GM18867 (cell line): ENCODE measurements around the gene SPEM1.

Experiments used
- ATAC-seq: cut with Tn5 transposase; IDR thresholded peaks from one replicate; pipeline ENCODE4 v1.9.1; 2021; ENCODE audit warnings: mild to moderate bottlenecking, moderate library complexity; ENCODE audit not compliant: unreplicated experiment

SPEM1 gene

DNA sequence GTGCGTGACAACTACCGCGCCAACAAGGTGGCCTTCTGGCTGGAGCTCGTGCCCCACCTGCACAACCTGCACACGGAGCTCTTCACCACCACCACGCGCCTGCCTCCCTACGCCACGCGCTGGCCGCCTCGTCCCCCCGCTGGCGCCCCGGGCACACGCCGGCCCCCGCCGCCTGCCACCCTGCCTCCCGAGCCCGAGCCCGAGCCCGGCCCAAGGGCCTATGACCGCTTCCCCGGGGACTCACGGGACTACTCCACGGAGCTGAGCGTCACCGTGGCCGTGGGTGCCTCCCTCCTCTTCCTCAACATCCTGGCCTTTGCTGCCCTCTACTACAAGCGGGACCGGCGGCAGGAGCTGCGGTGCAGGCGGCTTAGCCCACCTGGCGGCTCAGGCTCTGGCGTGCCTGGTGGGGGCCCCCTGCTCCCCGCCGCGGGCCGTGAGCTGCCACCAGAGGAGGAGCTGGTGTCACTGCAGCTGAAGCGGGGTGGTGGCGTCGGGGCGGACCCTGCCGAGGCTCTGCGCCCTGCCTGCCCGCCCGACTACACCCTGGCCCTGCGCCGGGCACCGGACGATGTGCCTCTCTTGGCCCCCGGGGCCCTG, 3.0 kb upstream of the SPEM1 start:
- no peak for ATAC-seq

DNA sequence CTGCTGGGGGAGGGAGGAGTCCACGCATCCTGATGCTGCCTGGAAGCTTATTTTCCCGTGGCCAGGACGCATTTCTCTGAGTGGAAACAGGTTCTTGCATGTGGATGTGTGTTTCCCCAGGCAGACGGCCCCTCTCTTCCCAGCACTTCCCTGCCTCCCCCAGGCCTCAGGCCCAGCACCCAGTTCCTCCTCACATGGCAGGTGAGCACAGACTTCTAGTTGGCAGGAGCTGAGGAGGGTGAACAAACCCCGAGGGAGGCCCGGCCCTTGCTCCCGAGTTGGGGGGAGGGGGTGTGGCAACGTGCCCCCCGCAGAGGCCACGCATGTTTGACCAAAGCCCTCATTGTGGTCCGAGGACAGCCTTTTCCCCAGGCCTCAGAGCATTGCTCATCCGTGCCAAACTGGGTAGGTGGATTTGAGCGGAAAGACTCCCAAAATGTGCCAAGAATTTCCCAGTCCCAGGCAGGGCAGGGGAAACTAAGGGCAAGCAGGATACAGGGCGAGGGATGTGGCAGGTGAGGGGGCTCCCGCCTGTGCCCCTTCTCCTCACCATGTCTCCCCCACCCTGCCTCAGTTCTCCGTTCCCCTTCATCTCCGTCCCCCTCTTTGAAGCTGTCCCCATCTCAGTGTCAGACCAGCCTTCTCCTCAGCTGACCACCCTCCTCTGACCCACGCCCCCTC, 1.5 kb upstream of the SPEM1 start:
- no peak for ATAC-seq

GRCh38 chr17:7421186-7421585, 1.1 kb downstream of the SPEM1 start:
- no peak for ATAC-seq

- ATAC-seq = no peak
Measured at GRCh38 chr17:7423679-7424078, 3.6 kb downstream of the SPEM1 start.

- ATAC-seq = no peak
Measured at GRCh38 chr17:7425316-7425715, 5.2 kb downstream of the SPEM1 start, which contains the start of gene SPEM2. SPEM2 (plus strand) TSS chr17:7425616; CDS start chr17:7425689, 73 bp downstream.

DNA sequence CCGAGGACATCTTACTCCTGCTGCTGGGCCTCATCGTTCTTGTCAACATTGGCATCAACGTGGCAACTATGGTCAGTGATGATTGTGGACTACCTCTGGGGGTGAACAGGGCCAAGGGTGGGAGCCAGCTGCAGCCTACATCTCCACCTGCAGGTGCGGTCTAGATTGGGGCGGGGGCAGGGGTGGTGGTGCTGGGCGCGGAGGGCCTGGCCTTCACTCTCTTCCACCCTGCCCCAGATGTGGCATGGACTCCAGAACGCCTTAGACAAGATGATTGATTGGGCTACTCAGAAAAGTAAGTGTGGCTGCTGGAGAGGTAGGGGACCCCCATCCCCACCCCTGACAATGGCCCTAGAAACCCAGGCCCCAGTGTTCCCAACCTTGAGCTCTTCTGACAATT, 5.6 kb downstream of the SPEM1 start:
- ATAC-seq = no peak

DNA sequence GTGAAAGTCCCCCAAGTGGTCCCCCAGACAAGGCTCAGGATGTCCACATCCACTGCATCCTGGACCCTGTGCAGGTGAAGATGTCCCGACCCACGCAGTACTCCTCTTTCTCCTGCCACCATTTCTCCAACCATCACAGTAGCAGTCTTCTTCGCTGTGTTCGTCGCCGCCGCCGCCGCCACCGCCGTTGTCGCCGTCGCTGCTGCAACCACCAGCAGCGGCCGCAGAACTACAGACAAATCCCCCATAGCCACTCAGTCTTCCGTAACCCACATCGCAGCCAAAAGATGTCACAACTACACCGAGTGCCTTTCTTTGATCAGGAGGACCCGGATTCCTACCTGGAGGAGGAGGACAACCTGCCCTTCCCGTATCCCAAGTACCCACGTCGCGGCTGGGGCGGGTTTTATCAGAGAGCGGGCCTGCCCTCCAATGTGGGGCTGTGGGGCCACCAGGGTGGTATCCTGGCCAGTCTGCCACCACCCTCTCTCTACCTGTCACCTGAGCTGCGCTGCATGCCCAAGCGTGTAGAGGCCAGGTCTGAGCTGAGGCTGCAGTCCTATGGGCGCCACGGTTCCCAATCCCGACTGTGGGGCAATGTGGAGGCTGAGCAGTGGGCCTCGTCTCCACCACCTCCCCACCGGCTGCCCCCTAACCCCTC, 6.2 kb downstream of the SPEM1 start:
- ATAC-seq = no peak

GRCh38 chr17:7426896-7427489, 6.9 kb downstream of the SPEM1 start:
- no peak for ATAC-seq

DNA sequence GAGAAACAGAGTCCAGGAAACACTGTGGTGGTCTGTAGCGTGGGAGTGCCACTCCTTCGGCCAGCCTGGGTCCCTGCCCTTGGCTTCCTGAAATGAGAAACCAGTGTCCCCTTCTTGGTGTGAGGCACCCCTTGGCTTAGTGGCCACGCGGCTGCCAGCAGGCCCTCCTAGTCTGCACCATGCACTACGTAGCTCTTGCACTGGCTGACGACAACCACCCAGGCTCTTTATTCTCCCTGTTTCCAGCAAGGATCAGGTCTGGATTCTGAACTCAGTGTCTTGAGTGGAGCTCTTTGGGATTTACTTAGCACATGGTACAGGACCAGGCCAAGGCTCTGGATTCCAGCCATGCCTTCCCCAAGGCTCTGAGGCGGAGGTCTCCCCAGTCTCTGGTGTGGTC, 7.4 kb downstream of the SPEM1 start:
- no peak for ATAC-seq

DNA sequence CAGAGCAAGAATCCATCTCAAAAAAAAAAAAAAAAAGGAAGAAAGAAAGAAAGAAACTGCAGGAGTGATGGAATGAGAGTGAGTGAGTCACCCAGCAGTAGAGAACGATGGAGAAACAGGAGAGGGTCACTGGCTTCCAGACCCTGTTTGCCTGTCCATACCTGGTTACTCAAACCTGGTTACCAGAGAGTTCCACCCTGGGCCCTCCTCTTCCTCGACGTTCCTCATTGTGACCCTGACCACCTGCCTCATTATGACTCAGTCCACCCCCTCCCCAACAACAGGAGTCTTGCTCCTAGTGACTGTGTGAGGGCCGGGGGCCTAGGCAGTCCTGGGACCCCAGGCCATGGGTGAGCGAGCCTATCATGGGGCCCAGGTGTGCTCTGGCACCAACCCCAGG, 8.4 kb downstream of the SPEM1 start, which contains the start of gene SPEM3:
Gene SPEM3, plus strand, starts transcription at position 301 of the 400 bp plus-strand sequence. Its CDS starts 46 bp downstream, at position 347.
- ATAC-seq = no peak

DNA sequence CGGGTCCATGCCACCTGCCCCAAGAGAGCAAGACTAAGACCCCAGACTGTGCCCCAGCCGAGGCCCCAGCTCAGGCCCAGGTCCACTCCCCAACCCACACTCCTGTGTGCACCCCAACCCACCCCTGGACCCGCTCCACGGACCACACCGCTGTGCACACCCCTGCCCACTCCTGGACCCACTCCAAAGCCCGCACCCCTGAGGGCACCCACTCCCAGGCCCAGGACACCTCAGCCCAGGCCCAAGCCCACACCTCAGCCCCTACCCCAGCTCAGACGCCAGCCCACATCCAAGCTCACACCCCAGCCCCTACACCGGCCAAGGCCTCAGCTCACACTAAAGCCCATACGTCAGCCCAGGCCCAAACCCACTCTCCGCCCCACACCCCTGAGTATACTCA, 9.6 kb downstream of the SPEM1 start:
- ATAC-seq = no peak

DNA sequence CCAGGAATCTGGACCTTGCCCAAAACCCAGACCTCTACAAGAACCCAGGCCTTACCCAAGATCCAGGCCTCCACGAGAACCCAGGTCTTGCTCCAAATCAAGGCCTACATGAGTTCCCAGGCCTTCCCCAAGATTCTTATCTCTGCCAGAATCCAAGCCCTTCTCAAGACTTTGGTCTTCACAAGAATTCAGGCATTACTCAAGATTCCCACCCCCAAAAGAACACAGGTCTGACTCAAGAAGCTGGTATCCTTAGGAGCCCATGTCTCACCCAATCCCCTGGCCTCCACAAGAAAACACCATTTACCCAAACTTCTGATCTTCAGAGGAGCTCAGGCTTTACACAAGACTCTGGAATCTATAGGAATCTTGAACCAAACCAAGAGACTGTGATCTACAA, 11.1 kb downstream of the SPEM1 start:
- no peak for ATAC-seq

DNA sequence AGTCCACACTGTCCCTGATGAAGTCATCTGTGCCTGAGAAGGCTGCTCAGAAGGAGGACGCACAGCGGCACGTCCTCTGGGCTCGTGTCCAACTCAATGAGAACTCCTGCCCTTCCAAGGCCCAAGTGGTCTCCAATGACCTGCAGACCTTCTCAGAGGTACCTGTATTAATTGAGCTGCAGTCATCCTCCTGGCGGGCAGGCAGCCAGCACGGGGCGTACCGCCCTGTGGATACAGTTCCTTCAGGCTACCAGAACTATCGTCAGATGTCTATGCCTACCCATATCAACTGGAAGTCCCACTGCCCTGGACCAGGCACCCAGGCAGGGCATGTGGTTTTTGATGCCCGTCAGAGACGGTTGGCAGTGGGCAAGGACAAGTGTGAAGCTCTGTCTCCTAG, 12.2 kb downstream of the SPEM1 start:
- no peak for ATAC-seq

- ATAC-seq = peak; percentile 23
Measured at GRCh38 chr17:7435676-7436555, 15.8 kb downstream of the SPEM1 start.

DNA sequence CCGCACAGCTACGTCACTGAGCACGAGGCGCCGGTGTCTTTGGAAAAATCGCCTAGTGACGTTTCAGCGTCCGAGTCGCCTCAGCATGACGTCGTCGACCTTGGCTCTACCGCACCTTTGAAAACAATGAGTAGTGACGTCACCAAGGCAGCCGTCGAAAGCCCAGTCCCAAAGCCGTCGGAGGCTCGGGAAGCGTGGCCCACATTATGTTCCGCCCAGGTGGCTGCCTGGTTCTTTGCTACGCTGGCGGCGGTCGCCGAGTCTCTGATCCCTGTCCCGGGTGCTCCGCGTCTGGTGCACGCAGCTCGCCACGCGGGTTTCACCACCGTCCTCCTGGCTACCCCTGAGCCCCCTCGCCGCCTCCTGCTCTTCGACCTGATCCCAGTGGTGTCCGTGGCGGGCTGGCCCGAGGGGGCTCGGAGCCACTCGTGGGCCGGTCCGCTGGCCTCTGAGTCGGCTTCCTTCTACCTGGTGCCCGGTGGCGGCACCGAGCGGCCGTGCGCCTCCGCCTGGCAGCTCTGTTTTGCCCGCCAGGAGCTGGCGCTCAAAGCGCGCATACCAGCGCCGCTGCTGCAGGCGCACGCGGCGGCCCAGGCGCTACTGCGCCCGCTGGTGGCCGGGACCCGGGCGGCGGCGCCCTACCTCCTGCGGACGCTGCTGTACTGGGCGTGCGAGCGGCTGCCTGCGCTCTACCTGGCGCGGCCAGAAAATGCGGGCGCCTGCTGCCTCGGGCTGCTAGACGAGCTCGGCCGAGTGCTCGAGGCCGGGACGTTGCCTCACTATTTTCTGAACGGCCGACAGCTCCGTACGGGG, 16.6 kb downstream of the SPEM1 start:
- no peak for ATAC-seq

- ATAC-seq = no peak
Measured at GRCh38 chr17:7437369-7437863, 17.3 kb downstream of the SPEM1 start.

- no peak for ATAC-seq
Measured at GRCh38 chr17:7437950-7438614, 18.0 kb downstream of the SPEM1 start.

DNA sequence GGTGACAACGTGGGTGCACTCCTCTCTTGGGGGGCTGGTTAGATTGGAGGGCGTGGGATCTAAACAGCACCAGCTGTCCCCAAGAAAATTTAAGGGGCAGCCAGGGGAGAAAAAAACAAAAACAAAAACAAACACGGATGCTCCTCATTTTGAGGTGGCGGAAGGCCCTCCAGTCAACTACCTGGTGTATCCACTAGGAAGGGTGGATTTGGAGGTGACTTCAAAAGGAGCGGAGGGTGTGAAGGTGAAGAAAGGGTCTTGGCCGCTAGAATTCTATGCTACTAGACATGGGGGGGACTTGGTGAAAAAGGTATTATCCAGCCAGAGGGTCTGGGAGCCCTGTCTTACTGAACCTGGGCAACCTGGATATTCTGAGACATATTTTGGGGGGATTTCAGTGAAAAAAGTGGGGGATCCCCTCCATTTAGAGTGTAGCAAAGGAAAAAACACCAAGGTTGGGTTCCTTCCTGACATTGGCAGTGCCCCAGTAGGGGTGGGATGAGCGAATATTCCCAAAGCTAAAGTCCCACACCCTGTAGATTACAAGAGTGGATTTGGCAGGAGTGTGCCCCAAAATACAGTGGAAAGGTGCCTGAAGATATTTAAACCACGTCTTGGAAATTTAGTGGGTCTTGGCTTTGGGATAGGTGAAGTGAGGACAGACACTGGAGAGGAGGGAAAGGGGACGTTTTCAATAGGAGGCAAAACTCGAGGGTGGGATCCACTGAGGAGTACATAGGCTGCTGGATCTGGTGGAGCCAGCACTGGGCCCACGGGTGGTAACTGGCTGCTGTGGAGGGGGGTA, 18.7 kb downstream of the SPEM1 start:
- no peak for ATAC-seq
